Left ventricle myocardium inferior (tissue), 1 donor: ENCODE measurements around the gene PRDM16. TPM values are rescaled to one million over a fixed set of nuclear protein-coding genes. Genes with fewer than 3 reads are reported as not detected.

Experiments
- DNase-seq: peaks from one replicate; pipeline ENCODE4 v3.0.0-alpha.2; 2020
- H3K27ac ChIP-seq: fragments of 200-600 bp; replicated peaks from 2 replicates; pipeline ENCODE4 v1.8.0; 2021
- H3K27me3 ChIP-seq: fragments of 200-600 bp; 2 replicates; pipeline ENCODE4 v1.8.0; 2021; ENCODE audit warnings: low read depth
- H3K36me3 ChIP-seq: fragments of 200-600 bp; 2 replicates; pipeline ENCODE4 v1.8.0; 2021
- H3K4me1 ChIP-seq: fragments of 200-600 bp; 2 replicates; pipeline ENCODE4 v1.8.0; 2021
- H3K4me3 ChIP-seq: fragments of 200-600 bp; 2 replicates; pipeline ENCODE4 v1.8.0; 2021; ENCODE audit warnings: mild to moderate bottlenecking, moderate library complexity
- H3K9me3 ChIP-seq: fragments of 200-600 bp; replicated peaks from 2 replicates; pipeline ENCODE4 v1.8.0; 2021
- CTCF ChIP-seq: fragments of 200-600 bp; IDR thresholded peaks from 2 replicates; pipeline ENCODE4 v1.8.0; 2021; ENCODE audit warnings: antibody characterized with exemption, mild to moderate bottlenecking, borderline replicate concordance
- intact Hi-C: fragments of 100-400 bp; cut with micrococcal nuclease; formaldehyde crosslinking; loops from one replicate; pipeline ENCODE4 v1.11.0; 2022
- total RNA-seq: library from RNA; stranded (reverse); fragmentation: NEBNext Ultra II Directional; extraction: Animal tissue kit (Norgen Biotek cat#: 25700); gene quantifications from one replicate; pipeline ENCODE4 v1.2.1, GENCODE V29; 2021
- donor health status: DM: no; HTN: yes; CAD: no; lungs with severe emphysema.

PRDM16 gene
- total RNA-seq, 1 donor from 2014 or later, result 16.6 TPM

- peaks cover 8% of the 10 kb centered on the region for H3K9me3 ChIP-seq
- H3K36me3 ChIP-seq, result no peaks in the 10 kb centered on the region
- intact Hi-C loops, result no loop called here
- no peak for DNase-seq
- peaks cover 40% of the 10 kb centered on the region for H3K4me1 ChIP-seq
- peaks cover 13% of the 10 kb centered on the region for H3K27me3 ChIP-seq
- H3K4me3 ChIP-seq, result no peak overlapping the region
- TF ChIP-seq CTCF, result no peak
- H3K27ac ChIP-seq, result no peak overlapping the region
Measured at GRCh38 chr1:3305156-3305555, 236.2 kb downstream of the PRDM16 start.

GRCh38 chr1:3306583-3307291 is 237.7 kb downstream of the PRDM16 start:
- TF ChIP-seq CTCF, result no peak
- H3K27ac ChIP-seq, result no peak overlapping the region

GRCh38 chr1:3307359-3307758 is 238.4 kb downstream of the PRDM16 start:
- Histone ChIP-seq H3K4me3 (no peak overlapping the region), H3K4me1 (peaks cover 61% of the 10 kb centered on the region), H3K27me3 (peaks cover 30% of the 10 kb centered on the region), H3K36me3 (no peaks in the 10 kb centered on the region), H3K9me3 (peaks cover under 1% of the 10 kb centered on the region), H3K27ac (no peak overlapping the region)
- intact Hi-C loops, result no loop called here
- DNase-seq, result no peak
- no peak for TF ChIP-seq CTCF

More at GRCh38 chr1:3306583-3307291, 237.7 kb downstream of the PRDM16 start:
- H3K4me1 ChIP-seq, result peaks cover 56% of the 10 kb centered on the region
- H3K36me3 ChIP-seq, result no peaks in the 10 kb centered on the region
- intact Hi-C loops, result no loop called here
- H3K4me3 ChIP-seq, result no peak overlapping the region
- peaks cover 24% of the 10 kb centered on the region for H3K27me3 ChIP-seq
- DNase-seq, result no peak
- peaks cover 7% of the 10 kb centered on the region for H3K9me3 ChIP-seq

GRCh38 chr1:3308053-3308452 is 239.1 kb downstream of the PRDM16 start:
- Histone ChIP-seq H3K4me3 (no peak overlapping the region), H3K4me1 (peaks cover 68% of the 10 kb centered on the region), H3K9me3 (no peaks in the 10 kb centered on the region), H3K27ac (peak overlapping the region; percentile 28), H3K36me3 (no peaks in the 10 kb centered on the region), H3K27me3 (peaks cover 37% of the 10 kb centered on the region)
- peak; percentile 44 for DNase-seq
- intact Hi-C loops, result no loop called here
- TF ChIP-seq CTCF, result peak; percentile 17

GRCh38 chr1:3310718-3311400 is 241.9 kb downstream of the PRDM16 start:
- Histone ChIP-seq H3K4me3 (no peak overlapping the region), H3K27ac (no peak overlapping the region), H3K27me3 (peaks cover 54% of the 10 kb centered on the region), H3K4me1 (peaks cover 87% of the 10 kb centered on the region), H3K36me3 (no peaks in the 10 kb centered on the region), H3K9me3 (no peaks in the 10 kb centered on the region)
- intact Hi-C loops, result no loop called here
- DNase-seq, result no peak
- TF ChIP-seq CTCF, result no peak
